NCI-H2227 (cell line): ENCODE measurements around the gene FAM156A.
"Not testable (repeated sequence)": the region's sequence is repeated elsewhere in the genome, so short reads cannot be mapped to it uniquely, and the experiment has no call there.

ENCODE experiments used
- DNase-seq: peaks from one replicate; lab custom pipeline; 2025; ENCODE audit not compliant: unreplicated experiment; lab: John Stamatoyannopoulos, UW

Gene FAM156A

DNA sequence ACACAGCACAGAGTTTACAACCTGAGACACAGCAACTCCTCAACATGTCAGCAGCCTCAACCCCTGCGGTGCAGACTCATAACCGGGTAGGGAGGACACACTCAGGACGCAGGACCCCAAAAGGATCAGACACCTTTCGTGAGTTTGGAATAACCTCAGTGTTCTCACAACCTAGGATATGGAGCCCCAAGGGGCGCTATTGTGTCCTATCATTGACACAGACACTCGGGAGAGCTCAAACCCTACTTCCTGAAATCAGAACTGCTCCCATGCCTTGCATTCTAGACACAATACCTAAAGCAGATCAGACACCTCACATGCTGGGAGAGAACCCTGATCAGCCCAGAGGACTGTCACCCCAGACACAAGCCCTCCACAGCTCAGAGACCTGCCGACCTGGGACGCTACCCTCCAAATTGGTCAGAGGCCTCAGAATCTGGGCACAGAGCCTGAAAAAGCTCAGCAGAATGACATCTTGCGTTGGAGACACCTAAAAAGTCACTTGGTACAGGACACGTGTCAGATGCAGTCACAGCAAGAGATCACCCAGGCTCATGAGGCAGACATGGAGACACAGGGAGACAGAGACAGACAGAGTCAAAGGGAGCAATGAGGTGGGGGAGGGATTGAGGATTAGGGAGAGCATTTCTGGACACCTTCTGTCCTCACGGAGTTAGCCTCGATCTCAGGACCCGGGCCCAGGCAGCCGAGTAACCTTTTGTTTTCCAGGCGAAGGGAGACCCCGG, 8.8 kb upstream of the FAM156A start:
- not testable (repeated sequence) for DNase-seq

DNA sequence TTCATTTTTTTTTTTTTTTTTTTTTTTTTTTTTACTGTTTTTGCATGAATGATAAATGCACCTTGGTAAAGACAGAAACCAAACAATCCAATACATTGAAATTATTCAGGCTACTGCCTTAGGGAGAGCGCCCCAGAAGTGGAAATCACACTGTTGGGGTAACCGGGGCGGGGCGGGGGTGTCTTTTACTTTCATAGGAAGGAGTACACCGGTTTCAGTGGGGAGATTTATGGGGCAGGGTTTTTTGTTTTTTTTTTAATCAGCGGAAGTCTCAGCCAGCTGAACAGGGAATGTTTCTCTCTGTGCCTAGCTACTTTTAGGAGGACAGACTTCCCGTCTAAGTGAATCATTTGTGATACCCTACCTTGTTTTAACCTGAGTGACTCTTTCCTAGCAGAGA, 643 bp upstream of the FAM156A start:
- DNase-seq: not testable (repeated sequence)

- not testable (repeated sequence) for DNase-seq
Measured at GRCh38 chrX:52949884-52950283, 8.4 kb downstream of the FAM156A start.

DNA sequence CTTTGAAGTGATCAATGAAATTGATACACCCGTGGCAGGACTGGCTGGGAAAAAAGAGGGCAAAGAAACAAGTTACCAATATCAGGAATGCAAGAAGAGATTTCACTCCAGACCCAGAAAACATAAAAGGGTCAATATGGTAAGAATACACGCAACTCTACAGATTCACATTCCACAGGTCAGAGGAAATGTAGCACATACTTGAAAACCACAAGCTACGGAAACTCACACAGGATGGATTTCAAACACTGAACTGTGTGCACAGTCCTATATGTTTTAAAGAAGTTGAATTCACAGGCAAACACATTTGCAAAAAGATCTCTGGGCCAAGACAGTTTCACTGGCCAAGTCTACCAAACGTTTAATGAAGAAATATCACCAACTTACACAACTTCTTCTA, 9.0 kb downstream of the FAM156A start:
- not testable (repeated sequence) for DNase-seq

DNA sequence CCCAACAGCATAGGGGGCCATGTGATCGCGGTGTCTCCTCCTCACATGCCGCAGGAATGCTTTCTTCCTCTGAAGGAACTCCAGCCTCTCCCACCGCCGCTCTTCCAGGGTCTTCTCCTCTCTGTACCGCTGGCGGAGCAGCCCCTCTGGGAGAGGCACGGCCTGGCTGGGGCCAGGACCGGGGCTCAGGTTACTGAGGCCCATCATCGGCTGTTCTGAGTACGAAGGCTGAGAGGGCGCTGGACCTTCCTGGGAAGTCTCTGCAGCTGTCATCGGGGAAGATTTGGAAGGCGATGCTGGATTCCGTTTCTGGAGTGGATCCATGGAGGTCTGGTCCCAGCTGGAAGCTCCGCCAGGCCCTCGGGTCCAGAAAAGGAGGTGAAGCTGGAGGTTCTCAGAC, 10.1 kb downstream of the FAM156A start:
- DNase-seq: not testable (repeated sequence)

- DNase-seq: not testable (repeated sequence)
Measured at GRCh38 chrX:52947501-52947900, 10.8 kb downstream of the FAM156A start.

DNA sequence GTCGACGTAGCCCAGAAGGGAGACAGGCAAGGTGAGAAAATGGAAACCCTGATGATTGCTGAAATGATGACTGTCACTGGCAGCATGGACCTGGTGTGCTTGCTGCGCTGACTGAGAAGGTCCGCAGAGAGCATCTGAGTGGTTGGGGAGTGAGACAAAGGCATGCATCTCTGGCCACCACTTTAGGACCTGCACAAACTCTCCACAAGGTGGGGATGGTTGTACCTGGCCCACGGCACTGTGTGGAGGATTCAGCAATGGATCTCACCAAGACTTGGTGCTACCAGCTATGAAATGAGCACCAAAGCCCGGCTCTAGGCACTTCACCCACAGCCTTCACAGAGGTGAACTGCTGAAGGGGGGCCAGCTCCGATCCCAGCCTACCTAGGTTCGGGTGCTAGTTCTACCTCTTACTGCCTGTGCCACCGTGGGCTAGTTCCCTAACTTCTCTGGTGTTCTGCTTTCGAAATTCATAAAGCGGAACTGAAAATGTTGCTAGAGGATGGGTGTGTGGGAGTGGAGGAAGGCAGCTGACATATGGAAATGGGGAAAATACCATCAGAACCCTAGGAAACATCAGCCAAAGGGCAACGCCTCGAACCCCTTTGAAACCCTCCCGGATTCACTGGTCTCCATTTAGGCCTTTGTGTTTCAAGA, 12.4 kb downstream of the FAM156A start:
- not testable (repeated sequence) for DNase-seq

DNA sequence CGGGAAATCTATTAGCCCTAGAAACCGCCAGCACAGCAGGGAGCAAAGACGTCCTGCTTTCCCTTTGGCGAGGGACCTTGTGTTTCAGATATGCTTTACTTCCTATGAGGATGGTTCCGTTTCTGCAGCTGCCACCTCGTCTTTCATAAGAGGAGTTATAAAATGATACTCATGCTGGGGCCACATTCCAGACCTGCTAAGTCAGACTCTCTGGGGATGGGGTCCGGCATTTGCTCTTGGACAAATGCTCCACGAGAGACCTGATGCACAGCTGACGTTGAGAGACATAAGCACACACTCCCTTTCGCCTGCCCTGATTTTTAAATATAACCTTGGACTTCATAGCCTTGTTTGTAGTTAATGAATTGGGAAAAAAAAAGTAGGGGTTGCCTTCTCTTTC, 16.6 kb downstream of the FAM156A start:
- not testable (repeated sequence) for DNase-seq

DNA sequence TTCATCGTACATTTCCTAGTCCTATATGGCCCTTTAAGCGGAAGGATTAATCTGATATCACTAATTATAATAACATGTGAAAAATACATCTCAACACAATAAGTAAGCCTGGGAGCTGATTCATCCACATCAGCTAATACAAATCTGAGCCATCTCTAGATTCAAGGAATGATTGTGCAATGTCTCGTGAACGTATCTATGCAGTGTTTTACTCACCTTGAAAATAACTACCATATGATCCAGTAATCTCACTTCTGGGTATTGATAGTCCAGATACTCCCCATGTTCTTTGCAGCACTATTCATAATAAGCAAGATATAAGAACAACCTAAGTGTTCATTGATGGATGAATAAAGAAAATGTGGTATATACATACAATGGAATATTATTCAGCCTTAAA, 17.6 kb downstream of the FAM156A start:
- DNase-seq: not testable (repeated sequence)

DNA sequence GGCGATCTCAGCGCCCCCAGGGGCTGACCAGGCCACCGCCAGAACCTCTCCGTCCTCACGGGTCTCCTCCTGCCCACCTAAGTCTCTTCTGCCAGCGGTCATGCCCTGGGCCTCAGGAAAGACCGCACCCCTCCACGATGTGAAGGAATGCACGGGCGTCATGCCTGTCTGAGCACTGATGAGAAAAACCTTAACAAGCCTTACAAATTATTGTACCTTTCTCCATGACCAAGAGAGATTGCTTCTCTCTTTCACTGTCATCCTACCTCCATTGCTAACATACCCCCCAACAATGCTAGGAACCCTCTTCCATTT, 22.9 kb downstream of the FAM156A start:
- DNase-seq: not testable (repeated sequence)

DNA sequence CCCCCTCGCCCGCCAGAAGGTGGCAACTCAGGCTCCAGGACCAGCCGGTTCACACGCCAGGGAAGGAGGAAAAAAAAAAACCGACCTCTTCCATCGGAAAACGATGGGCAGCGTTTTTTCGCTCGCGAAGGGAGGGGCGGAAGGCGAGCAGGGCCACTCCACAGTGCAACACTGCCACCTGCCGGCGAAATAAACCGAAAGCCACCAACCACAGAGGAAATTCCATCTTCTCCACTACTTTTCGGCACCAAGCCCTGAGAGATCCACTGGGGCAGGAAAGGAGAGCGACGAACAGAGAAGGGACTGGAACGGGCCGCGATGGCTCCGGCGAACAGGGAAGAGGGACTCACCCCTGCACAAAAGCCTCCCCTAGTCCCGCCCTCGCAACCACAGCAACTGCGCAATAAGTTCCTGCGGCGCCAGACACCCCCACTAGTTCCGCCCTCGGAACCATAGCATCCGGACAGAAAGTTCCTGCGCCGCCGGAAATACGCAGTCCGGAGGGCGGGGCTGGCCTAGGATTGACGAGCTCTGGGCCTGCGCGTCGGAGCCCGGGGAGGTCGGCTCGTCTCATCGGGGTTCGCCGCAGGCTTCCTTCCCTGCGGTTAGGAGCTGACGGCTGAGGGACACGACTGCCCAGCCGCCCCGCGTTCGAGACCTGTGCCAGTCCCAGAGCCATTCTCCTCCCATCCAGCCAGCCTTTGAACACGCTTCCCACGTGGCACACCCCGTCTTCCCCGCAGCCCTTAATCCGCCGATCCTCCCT, 23.4 kb downstream of the FAM156A start:
- peak; percentile 98 for DNase-seq

DNA sequence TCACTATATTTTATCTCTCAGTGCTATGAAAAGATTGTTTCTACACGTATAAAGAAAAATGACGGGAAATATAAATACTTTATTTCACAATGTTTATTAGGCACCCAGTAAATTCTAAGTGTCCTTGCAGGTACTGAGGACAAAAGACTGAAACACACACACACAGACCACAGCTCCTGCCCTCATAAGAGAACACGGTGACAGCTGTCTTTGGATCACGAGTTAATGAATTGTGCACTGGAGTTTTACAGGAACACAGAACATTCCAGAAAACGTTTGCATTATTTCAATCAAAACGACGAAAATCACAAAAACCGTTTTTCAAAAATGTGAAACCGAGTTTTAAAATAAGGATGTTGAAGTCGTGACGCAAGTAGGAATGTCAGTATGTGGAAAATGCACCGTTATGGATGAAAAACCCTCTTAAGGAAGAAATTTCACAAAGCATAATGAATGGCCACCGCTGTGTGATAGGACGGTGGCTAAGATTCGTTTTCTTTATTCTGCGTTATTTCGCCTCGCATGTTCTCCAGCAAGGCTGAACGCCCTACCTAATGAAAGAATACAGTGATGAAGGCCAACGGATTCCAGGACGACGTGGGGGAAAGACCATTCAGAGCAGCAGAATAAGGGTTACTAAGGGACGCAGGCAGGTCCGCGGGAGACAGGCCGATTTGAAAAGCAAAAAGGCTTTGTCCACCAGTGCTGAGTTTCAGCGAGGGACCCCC, 24.2 kb downstream of the FAM156A start:
- no peak for DNase-seq

DNA sequence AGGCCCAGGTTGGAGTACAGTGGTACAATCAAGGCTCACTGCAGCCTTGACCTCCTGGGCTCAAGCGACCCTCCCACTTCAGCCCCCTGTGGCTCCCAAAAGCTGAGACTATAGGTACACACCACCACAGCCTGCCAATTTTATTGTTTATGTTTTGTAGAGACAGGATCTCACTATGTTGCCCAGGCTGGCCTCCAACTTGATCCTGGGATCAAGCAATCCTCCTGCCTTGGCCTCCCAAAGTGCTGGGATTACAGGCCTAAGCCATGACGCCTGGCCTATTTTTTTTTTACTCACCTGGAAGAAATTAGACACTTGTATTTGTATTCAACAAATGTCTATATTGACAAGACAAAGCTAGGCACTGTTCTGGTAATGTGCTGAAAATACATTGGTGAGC, 25.1 kb downstream of the FAM156A start:
- no peak for DNase-seq

GRCh38 chrX:52930214-52930613, 28.1 kb downstream of the FAM156A start:
- not testable (repeated sequence) for DNase-seq

GRCh38 chrX:52923781-52924241, 34.5 kb downstream of the FAM156A start:
- DNase-seq: no peak

GRCh38 chrX:52914704-52915103, 43.6 kb downstream of the FAM156A start:
- not testable (repeated sequence) for DNase-seq

DNA sequence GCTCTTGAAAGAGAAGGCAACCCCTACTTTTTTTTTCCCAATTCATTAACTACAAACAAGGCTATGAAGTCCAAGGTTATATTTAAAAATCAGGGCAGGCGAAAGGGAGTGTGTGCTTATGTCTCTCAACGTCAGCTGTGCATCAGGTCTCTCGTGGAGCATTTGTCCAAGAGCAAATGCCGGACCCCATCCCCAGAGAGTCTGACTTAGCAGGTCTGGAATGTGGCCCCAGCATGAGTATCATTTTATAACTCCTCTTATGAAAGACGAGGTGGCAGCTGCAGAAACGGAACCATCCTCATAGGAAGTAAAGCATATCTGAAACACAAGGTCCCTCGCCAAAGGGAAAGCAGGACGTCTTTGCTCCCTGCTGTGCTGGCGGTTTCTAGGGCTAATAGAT, 44.6 kb downstream of the FAM156A start:
- DNase-seq: not testable (repeated sequence)

- DNase-seq: not testable (repeated sequence)
Measured at GRCh38 chrX:52909313-52909969, 48.9 kb downstream of the FAM156A start.

- not testable (repeated sequence) for DNase-seq
Measured at GRCh38 chrX:52907900-52908299, 50.4 kb downstream of the FAM156A start.

GRCh38 chrX:52907137-52907536, 51.2 kb downstream of the FAM156A start:
- DNase-seq: not testable (repeated sequence)

DNA sequence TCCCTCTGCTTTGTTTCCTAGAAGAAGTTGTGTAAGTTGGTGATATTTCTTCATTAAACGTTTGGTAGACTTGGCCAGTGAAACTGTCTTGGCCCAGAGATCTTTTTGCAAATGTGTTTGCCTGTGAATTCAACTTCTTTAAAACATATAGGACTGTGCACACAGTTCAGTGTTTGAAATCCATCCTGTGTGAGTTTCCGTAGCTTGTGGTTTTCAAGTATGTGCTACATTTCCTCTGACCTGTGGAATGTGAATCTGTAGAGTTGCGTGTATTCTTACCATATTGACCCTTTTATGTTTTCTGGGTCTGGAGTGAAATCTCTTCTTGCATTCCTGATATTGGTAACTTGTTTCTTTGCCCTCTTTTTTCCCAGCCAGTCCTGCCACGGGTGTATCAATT, 52.2 kb downstream of the FAM156A start:
- not testable (repeated sequence) for DNase-seq
